DND-41 (cell line): Measurements from ENCODE around the gene VEGFD.
A peak's percentile ranks its signal among the peaks of the same experiment; 100 is the strongest.

ENCODE experiments used
- ATAC-seq: fragments of 200-7000 bp; cut with Tn5 transposase; 3 replicates; pipeline ENCODE4 v1.9.1; 2021; ENCODE audit warnings: low read depth; ENCODE audit not compliant: insufficient read depth
- DNase-seq: peaks from one replicate; pipeline ENCODE4 v3.0.0-alpha.2; 2020
- H2AFZ ChIP-seq: 2 replicates; pipeline ENCODE4 v1.6.0; 2012; ENCODE audit warnings: low read depth, low read length
- H3K27ac ChIP-seq: 2 replicates; pipeline ENCODE4 v1.5.1; 2012; ENCODE audit warnings: low read length, inconsistent platforms
- H3K27me3 ChIP-seq: fragments of 200-600 bp; sonication (generic); 2 replicates; pipeline ENCODE4 v1.6.0; 2012; ENCODE audit warnings: low read length, mild to moderate bottlenecking, inconsistent platforms; ENCODE audit not compliant: insufficient read depth, poor library complexity
- H3K36me3 ChIP-seq: 2 replicates; pipeline ENCODE4 v1.5.1; 2012; ENCODE audit warnings: low read length, inconsistent platforms; ENCODE audit not compliant: insufficient read depth
- H3K4me1 ChIP-seq: 2 replicates; pipeline ENCODE4 v1.5.1; 2012; ENCODE audit warnings: mild to moderate bottlenecking, low read length; ENCODE audit not compliant: insufficient read depth
- H3K4me2 ChIP-seq: 2 replicates; pipeline ENCODE4 v1.6.0; 2012; ENCODE audit warnings: mild to moderate bottlenecking, moderate library complexity, low read length, inconsistent platforms; ENCODE audit not compliant: insufficient read depth
- H3K4me3 ChIP-seq, 2 experiments: fragments of 200-600 bp in 1 of 2; shearing (Covaris generic) in 1 of 2; 2 replicates each; pipeline ENCODE4 v1.5.1; 2012 to 2016; ENCODE audit warnings: inconsistent platforms in 2 of 2, low read length in 2 of 2, mild to moderate bottlenecking in 2 of 2, low read depth in 1 of 2, moderate library complexity in 1 of 2
- H3K79me2 ChIP-seq: 2 replicates; pipeline ENCODE4 v1.6.0; 2012; ENCODE audit warnings: low read length, inconsistent platforms; ENCODE audit not compliant: insufficient read depth
- H3K9ac ChIP-seq: 2 replicates; pipeline ENCODE4 v1.6.0; 2012; ENCODE audit warnings: low read depth, mild to moderate bottlenecking, inconsistent platforms, low read length, moderate library complexity
- H3K9me3 ChIP-seq: 2 replicates; pipeline ENCODE4 v1.5.1; 2012; ENCODE audit warnings: low read length, moderate library complexity, mild to moderate bottlenecking, inconsistent platforms; ENCODE audit not compliant: insufficient read depth, severe bottlenecking
- H4K20me1 ChIP-seq: 2 replicates; pipeline ENCODE4 v1.6.0; 2012; ENCODE audit warnings: low read length; ENCODE audit not compliant: insufficient read depth
- EZH2 ChIP-seq: IDR thresholded peaks from 3 replicates; pipeline ENCODE4 v1.6.1; 2012; ENCODE audit warnings: borderline replicate concordance, low read depth, mild to moderate bottlenecking, moderate library complexity, low read length, inconsistent platforms; ENCODE audit not compliant: severe bottlenecking
- TF ChIP-seq, protein P1 (sequence below): IDR thresholded peaks from 2 replicates; pipeline ENCODE4 v1.5.1; 2012; ENCODE audit warnings: borderline replicate concordance, low read length, moderate library complexity, mild to moderate bottlenecking; ENCODE audit not compliant: poor library complexity, severe bottlenecking; ENCODE audit errors: extremely low read depth

The VEGFD gene

GRCh38 chrX:15335135-15336022 lies 48.8 kb downstream of the VEGFD start, which contains the start of gene PIGA:
Gene PIGA (minus strand): TSS chrX:15335523. CDS start chrX:15331930, 3,593 bp downstream.
- Histone ChIP-seq H4K20me1 (no peaks in the 10 kb centered on the region; the same call in 1 of the 2 replicates), H3K36me3 (peaks cover 19% of the 10 kb centered on the region), H3K79me2 (peaks cover 28% of the 10 kb centered on the region), H3K4me2 (peak within 1 kb of the TSS; percentile 91), H3K4me1 (peaks cover 19% of the 10 kb centered on the region), H3K27me3 (no peaks in the 10 kb centered on the region), H3K9ac (peak within 1 kb of the TSS; percentile 73), H3K27ac (peak within 1 kb of the TSS; percentile 83), H3K9me3 (no peaks in the 10 kb centered on the region), H3K4me3 (peak within 1 kb of the TSS; percentile 36 to 68), H2AFZ (peak within 1 kb of the TSS; percentile 77)
- TF ChIP-seq EZH2: no peak
- TF ChIP-seq, protein P1, sequence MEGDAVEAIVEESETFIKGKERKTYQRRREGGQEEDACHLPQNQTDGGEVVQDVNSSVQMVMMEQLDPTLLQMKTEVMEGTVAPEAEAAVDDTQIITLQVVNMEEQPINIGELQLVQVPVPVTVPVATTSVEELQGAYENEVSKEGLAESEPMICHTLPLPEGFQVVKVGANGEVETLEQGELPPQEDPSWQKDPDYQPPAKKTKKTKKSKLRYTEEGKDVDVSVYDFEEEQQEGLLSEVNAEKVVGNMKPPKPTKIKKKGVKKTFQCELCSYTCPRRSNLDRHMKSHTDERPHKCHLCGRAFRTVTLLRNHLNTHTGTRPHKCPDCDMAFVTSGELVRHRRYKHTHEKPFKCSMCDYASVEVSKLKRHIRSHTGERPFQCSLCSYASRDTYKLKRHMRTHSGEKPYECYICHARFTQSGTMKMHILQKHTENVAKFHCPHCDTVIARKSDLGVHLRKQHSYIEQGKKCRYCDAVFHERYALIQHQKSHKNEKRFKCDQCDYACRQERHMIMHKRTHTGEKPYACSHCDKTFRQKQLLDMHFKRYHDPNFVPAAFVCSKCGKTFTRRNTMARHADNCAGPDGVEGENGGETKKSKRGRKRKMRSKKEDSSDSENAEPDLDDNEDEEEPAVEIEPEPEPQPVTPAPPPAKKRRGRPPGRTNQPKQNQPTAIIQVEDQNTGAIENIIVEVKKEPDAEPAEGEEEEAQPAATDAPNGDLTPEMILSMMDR: no peak
- peak; percentile 93 for ATAC-seq
- peak; percentile 92 for DNase-seq

- Histone ChIP-seq H3K4me3 (peak overlapping the region; percentile 36 to 68), H4K20me1 (no peaks in the 10 kb centered on the region; the same call in 1 of the 2 replicates), H3K4me1 (peaks cover 19% of the 10 kb centered on the region), H3K4me2 (peak overlapping the region; percentile 61), H3K9me3 (no peaks in the 10 kb centered on the region), H3K36me3 (peaks cover 22% of the 10 kb centered on the region), H2AFZ (peak overlapping the region; percentile 73), H3K27ac (peak overlapping the region; percentile 83), H3K9ac (peak overlapping the region; percentile 73), H3K27me3 (no peaks in the 10 kb centered on the region), H3K79me2 (peaks cover 28% of the 10 kb centered on the region)
- TF ChIP-seq, protein P1: no peak
- TF ChIP-seq EZH2: no peak
- ATAC-seq: no peak
- peak; percentile 11 for DNase-seq
Observed at GRCh38 chrX:15334561-15334960, 49.7 kb downstream of the VEGFD start.

DNA sequence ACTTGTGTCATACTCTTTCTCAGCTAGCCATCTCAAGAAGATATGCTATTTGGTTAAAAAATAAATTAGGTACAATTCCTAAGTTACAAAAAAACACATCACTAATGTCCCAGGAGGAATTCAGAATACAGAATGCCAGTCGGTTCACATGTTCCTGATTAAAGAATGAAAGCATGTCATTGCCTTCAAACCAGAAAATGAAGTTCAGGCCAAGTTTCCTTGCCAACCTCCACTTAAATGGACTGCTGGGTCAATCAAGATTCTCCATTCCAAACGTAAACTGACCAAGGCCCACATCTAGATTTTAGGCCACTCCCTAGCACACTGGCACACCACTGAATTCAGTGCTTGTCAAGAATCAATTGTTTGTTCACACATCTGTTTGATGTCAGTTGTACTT lies 55.4 kb downstream of the VEGFD start:
- peaks cover 4% of the 10 kb centered on the region; the same call in 1 of the 2 replicates for H3K4me1 ChIP-seq
- ATAC-seq (no peak), DNase-seq (no peak)
- H3K27me3 ChIP-seq: no peaks in the 10 kb centered on the region
- H3K9ac ChIP-seq: no peak overlapping the region
- H3K27ac ChIP-seq: no peak overlapping the region
- no peak overlapping the region for H2AFZ ChIP-seq
- H3K79me2 ChIP-seq: peaks cover 14% of the 10 kb centered on the region
- H3K9me3 ChIP-seq: no peaks in the 10 kb centered on the region
- no peaks in the 10 kb centered on the region; the same call in 1 of the 2 replicates for H4K20me1 ChIP-seq
- H3K4me2 ChIP-seq: no peak overlapping the region
- no peak overlapping the region for H3K4me3 ChIP-seq
- peaks cover 35% of the 10 kb centered on the region for H3K36me3 ChIP-seq
- TF ChIP-seq EZH2: no peak
- TF ChIP-seq, protein P1: no peak
